HG02852 (cell line): ENCODE data around the gene POC1B.
"Not testable (repeated sequence)": the region's sequence is repeated elsewhere in the genome, so short reads cannot be mapped to it uniquely, and the experiment has no call there.

Experiments
- ATAC-seq: cut with Tn5 transposase; IDR thresholded peaks from one replicate; pipeline ENCODE4 v1.9.1; 2021; ENCODE audit warnings: mild to moderate bottlenecking, moderate library complexity; ENCODE audit not compliant: unreplicated experiment

The POC1B gene

GRCh38 chr12:89468017-89468416, 57.8 kb downstream of the POC1B start:
- ATAC-seq: no peak

- ATAC-seq: no peak
Measured at GRCh38 chr12:89464974-89465592, 60.8 kb downstream of the POC1B start.

GRCh38 chr12:89461649-89462612, 63.9 kb downstream of the POC1B start:
- peak; percentile 95 for ATAC-seq

GRCh38 chr12:89461190-89461589, 64.7 kb downstream of the POC1B start:
- ATAC-seq: no peak

GRCh38 chr12:89459279-89459678, 66.6 kb downstream of the POC1B start:
- not testable (repeated sequence) for ATAC-seq

- ATAC-seq: no peak
Measured at GRCh38 chr12:89456565-89456964, 69.3 kb downstream of the POC1B start.

- no peak for ATAC-seq
Measured at GRCh38 chr12:89454080-89454848, 71.6 kb downstream of the POC1B start.

GRCh38 chr12:89453121-89453978, 72.5 kb downstream of the POC1B start:
- no peak for ATAC-seq

GRCh38 chr12:89451841-89452251, 74.0 kb downstream of the POC1B start:
- no peak for ATAC-seq

GRCh38 chr12:89450907-89451306, 74.9 kb downstream of the POC1B start:
- ATAC-seq: no peak

GRCh38 chr12:89448951-89449371, 76.9 kb downstream of the POC1B start:
- no peak for ATAC-seq

GRCh38 chr12:89448526-89448925, 77.3 kb downstream of the POC1B start:
- no peak for ATAC-seq

GRCh38 chr12:89439941-89440340, 85.9 kb downstream of the POC1B start:
- no peak for ATAC-seq

- no peak for ATAC-seq
Measured at GRCh38 chr12:89437231-89437630, 88.6 kb downstream of the POC1B start.

- ATAC-seq: no peak
Measured at GRCh38 chr12:89436062-89436461, 89.8 kb downstream of the POC1B start.

- no peak for ATAC-seq
Measured at GRCh38 chr12:89433634-89434033, 92.2 kb downstream of the POC1B start.

- no peak for ATAC-seq
Measured at GRCh38 chr12:89432396-89432795, 93.5 kb downstream of the POC1B start.

GRCh38 chr12:89429528-89429927, 96.3 kb downstream of the POC1B start:
- ATAC-seq: no peak

- peak; percentile 98 for ATAC-seq
Measured at GRCh38 chr12:89427508-89428156, 98.2 kb downstream of the POC1B start.

- ATAC-seq: no peak
Measured at GRCh38 chr12:89424846-89425245, 101.0 kb downstream of the POC1B start.
